PC-3 (cell line): ENCODE measurements around the gene LLGL2.

Experiments
- EZH2 ChIP-seq: fragments of 300-600 bp; sonication (generic); IDR thresholded peaks from one replicate; pipeline ENCODE4 v1.6.1; 2017; ENCODE audit warnings: antibody characterized with exemption, mild to moderate bottlenecking, low read length; ENCODE audit not compliant: unreplicated experiment
- EZH2phosphoT487 ChIP-seq: fragments of 300-600 bp; sonication (generic); IDR thresholded peaks from 2 replicates; pipeline ENCODE4 v1.6.1; 2018; ENCODE audit warnings: mild to moderate bottlenecking, antibody characterized with exemption, low read length, borderline replicate concordance
- TF ChIP-seq, protein P1 (sequence below): fragments of 300-600 bp; sonication (generic); conservative IDR thresholded peaks from 2 replicates; pipeline ENCODE4 v1.5.1; 2017; ENCODE audit warnings: antibody characterized with exemption, low read depth, mild to moderate bottlenecking, low read length

- TF ChIP-seq EZH2phosphoT487: no peak
- TF ChIP-seq, protein P1, sequence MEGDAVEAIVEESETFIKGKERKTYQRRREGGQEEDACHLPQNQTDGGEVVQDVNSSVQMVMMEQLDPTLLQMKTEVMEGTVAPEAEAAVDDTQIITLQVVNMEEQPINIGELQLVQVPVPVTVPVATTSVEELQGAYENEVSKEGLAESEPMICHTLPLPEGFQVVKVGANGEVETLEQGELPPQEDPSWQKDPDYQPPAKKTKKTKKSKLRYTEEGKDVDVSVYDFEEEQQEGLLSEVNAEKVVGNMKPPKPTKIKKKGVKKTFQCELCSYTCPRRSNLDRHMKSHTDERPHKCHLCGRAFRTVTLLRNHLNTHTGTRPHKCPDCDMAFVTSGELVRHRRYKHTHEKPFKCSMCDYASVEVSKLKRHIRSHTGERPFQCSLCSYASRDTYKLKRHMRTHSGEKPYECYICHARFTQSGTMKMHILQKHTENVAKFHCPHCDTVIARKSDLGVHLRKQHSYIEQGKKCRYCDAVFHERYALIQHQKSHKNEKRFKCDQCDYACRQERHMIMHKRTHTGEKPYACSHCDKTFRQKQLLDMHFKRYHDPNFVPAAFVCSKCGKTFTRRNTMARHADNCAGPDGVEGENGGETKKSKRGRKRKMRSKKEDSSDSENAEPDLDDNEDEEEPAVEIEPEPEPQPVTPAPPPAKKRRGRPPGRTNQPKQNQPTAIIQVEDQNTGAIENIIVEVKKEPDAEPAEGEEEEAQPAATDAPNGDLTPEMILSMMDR: no peak
- TF ChIP-seq EZH2: no peak
Observed at GRCh38 chr17:75566834-75567233, 41.3 kb downstream of the LLGL2 start.
